Measurements from ENCODE around the gene PAX6. TPM values are rescaled to one million over a fixed set of nuclear protein-coding genes. Genes with fewer than 3 reads are reported as not detected.

PAX6 gene
- total and polyA plus RNA-seq, 2 of the 13 experiments (the other 11 are each of a cell fraction or from before 2014, with no cell fraction given), result 0.15 to 1.1 TPM

- Histone ChIP-seq H3K79me2 (ENCODE audit: insufficient read depth, low read length) (no peaks in the 10 kb centered on the region), H3K9me3 (ENCODE audit: low read length) (no peaks in the 10 kb centered on the region), H3K4me2 (ENCODE audit: low read depth, low read length) (no peak overlapping the region), H3K27me3 (ENCODE audit: control insufficient read depth in 1 of 2, insufficient read depth in 2 of 2, low read length in 2 of 2) (peaks cover 18 to 90% of the 10 kb centered on the region in 2 experiments), H3K4me1 (ENCODE audit: insufficient read depth, low read length) (peaks cover 14% of the 10 kb centered on the region), H3K4me3 (replicated peaks in 1 of 3; ENCODE audit: insufficient read depth in 1 of 3, low read depth in 2 of 3, low read length in 3 of 3) (no peak overlapping the region), H3K36me3 (replicated peaks in 1 of 2; ENCODE audit: control insufficient read depth in 1 of 2, insufficient read depth in 2 of 2, low read length in 2 of 2) (no peaks in the 10 kb centered on the region), H2AFZ (ENCODE audit: low read length) (no peak overlapping the region), H3K27ac (ENCODE audit: extremely low read length, insufficient read depth, low read length) (no peak overlapping the region), H3K9ac (ENCODE audit: insufficient read depth, low read depth, low read length) (no peak overlapping the region), H4K20me1 (ENCODE audit: insufficient read depth, low read length) (no peaks in the 10 kb centered on the region)
- DNase-seq (ENCODE audit: low spot score) (no peak), FAIRE-seq (no peak), ATAC-seq (peak; percentile 29)
- CTCF ChIA-PET (ENCODE audit: low intra/inter-chr PET ratio, low total read pairs), result no interaction called here
- intact Hi-C loops (cut with micrococcal nuclease; ENCODE audit: unreplicated experiment), result no loop called here
- TF ChIP-seq SP4 (CRISPR knock-in tag; IDR thresholded peaks at IDR 0.05) (no peak), ZBTB2 (CRISPR knock-in tag; IDR thresholded peaks at IDR 0.05; ENCODE audit: low read depth) (no peak), ZNF724P (CRISPR knock-in tag; IDR thresholded peaks at IDR 0.05; ENCODE audit: borderline replicate concordance) (no peak), GATA4 (IDR thresholded peaks at IDR 0.05; ENCODE audit: borderline replicate concordance, low read depth) (no peak), NR2C2 (CRISPR knock-in tag; IDR thresholded peaks at IDR 0.05; ENCODE audit: borderline replicate concordance) (no peak), IKZF5 (CRISPR knock-in tag; IDR thresholded peaks at IDR 0.05) (no peak), IRF2 (CRISPR knock-in tag; IDR thresholded peaks at IDR 0.05) (no peak), PHF20 (CRISPR knock-in tag; IDR thresholded peaks at IDR 0.05) (no peak), HDAC6 (IDR thresholded peaks at IDR 0.05; ENCODE audit: low read depth, low read length) (no peak), GZF1 (CRISPR knock-in tag; IDR thresholded peaks at IDR 0.05) (no peak)
- TF ChIP-seq, protein P1, sequence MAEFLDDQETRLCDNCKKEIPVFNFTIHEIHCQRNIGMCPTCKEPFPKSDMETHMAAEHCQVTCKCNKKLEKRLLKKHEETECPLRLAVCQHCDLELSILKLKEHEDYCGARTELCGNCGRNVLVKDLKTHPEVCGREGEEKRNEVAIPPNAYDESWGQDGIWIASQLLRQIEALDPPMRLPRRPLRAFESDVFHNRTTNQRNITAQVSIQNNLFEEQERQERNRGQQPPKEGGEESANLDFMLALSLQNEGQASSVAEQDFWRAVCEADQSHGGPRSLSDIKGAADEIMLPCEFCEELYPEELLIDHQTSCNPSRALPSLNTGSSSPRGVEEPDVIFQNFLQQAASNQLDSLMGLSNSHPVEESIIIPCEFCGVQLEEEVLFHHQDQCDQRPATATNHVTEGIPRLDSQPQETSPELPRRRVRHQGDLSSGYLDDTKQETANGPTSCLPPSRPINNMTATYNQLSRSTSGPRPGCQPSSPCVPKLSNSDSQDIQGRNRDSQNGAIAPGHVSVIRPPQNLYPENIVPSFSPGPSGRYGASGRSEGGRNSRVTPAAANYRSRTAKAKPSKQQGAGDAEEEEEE (CRISPR knock-in tag; IDR thresholded peaks at IDR 0.05; ENCODE audit: borderline replicate concordance), result no peak
- POLR2A ChIA-PET, result no interaction called here
- in situ Hi-C loops (cut with HindIII; ENCODE audit: extremely low pct_ligation_motif_present, low pct_unique_long_range_greater_than_20kb), result loop anchor here (10.0 kb wide), 1 partner anchor 336 kb away; no protein-coding TSS in a partner anchor
- 26% methylated on average over 8 of the region's 15 CpGs for WGBS (ENCODE audit: low lambda C conversion rate)
- BruUV-seq (replicated peaks), result no TSS peak
Measured at GRCh38 chr11:31820438-31820818, 9.3 kb upstream of the PAX6 start.
